Smooth muscle cell (in vitro differentiated cells): ENCODE results near the gene NFATC2IP. TPM values are rescaled to one million over a fixed set of nuclear protein-coding genes. Genes with fewer than 3 reads are reported as not detected.

Experiments used
- DNase-seq: peaks from one replicate; lab custom pipeline; 2025; ENCODE audit not compliant: unreplicated experiment; lab: John Stamatoyannopoulos, UW
- H2AFZ ChIP-seq: fragments of 200-600 bp; sonication (generic); 2 replicates; pipeline ENCODE4 v1.6.0; 2016; ENCODE audit warnings: antibody characterized with exemption, low read depth, mild to moderate bottlenecking
- H3F3A ChIP-seq: fragments of 200-600 bp; sonication (generic); 2 replicates; pipeline ENCODE4 v1.6.0; 2017; ENCODE audit warnings: antibody characterized with exemption, low read depth
- H3K27ac ChIP-seq: fragments of 200-600 bp; sonication (generic); 2 replicates; pipeline ENCODE4 v1.5.1; 2016; ENCODE audit warnings: low read depth, mild to moderate bottlenecking
- H3K27me3 ChIP-seq: fragments of 200-600 bp; sonication (generic); 2 replicates; pipeline ENCODE4 v1.6.1; 2016; ENCODE audit warnings: low read depth, mild to moderate bottlenecking
- H3K36me3 ChIP-seq: fragments of 200-600 bp; sonication (generic); 2 replicates; pipeline ENCODE4 v1.5.1; 2016; ENCODE audit warnings: low read depth
- H3K4me1 ChIP-seq: fragments of 200-600 bp; sonication (generic); 2 replicates; pipeline ENCODE4 v1.5.1; 2016; ENCODE audit warnings: low read depth
- H3K4me2 ChIP-seq: fragments of 200-600 bp; sonication (generic); 2 replicates; pipeline ENCODE4 v1.6.0; 2016; ENCODE audit warnings: mild to moderate bottlenecking
- H3K4me3 ChIP-seq: fragments of 200-600 bp; sonication (generic); 2 replicates; pipeline ENCODE4 v1.5.1; 2016; ENCODE audit warnings: mild to moderate bottlenecking
- H3K79me2 ChIP-seq: fragments of 200-600 bp; sonication (generic); 2 replicates; pipeline ENCODE4 v1.6.0; 2016; ENCODE audit warnings: low read depth, mild to moderate bottlenecking
- H3K9ac ChIP-seq: fragments of 200-600 bp; sonication (generic); 2 replicates; pipeline ENCODE4 v1.6.0; 2016; ENCODE audit warnings: low read depth
- H3K9me3 ChIP-seq: fragments of 200-600 bp; sonication (generic); replicated peaks from 2 replicates; pipeline ENCODE4 v1.5.1; 2016; ENCODE audit warnings: low read depth
- H4K20me1 ChIP-seq: fragments of 200-600 bp; sonication (generic); 2 replicates; pipeline ENCODE4 v1.6.0; 2016; ENCODE audit warnings: low read depth
- CTCF ChIP-seq: fragments of 200-600 bp; sonication (generic); IDR thresholded peaks from 2 replicates; pipeline ENCODE4 v1.5.1; 2017; ENCODE audit warnings: borderline replicate concordance, mild to moderate bottlenecking, antibody characterized with exemption; ENCODE audit not compliant: insufficient read depth, poor library complexity, severe bottlenecking
- WGBS: methylation state at CpG from one replicate; pipeline ENCODE4 v1.1.7; 2016; ENCODE audit warnings: low lambda C conversion rate; 5-methylcytosine and 5-hydroxymethylcytosine counted together
- polyA plus RNA-seq: library from polyadenylated mRNA; unstranded; fragments of >200 nt; fragmentation: Nextera tagmentation; extraction: Ambion mirVana; gene quantifications from 2 replicates; pipeline ENCODE4 v1.2.1, GENCODE V29; 2016
- total RNA-seq: library from RNA; depleted of rRNA; stranded (reverse); fragments of >200 nt; gene quantifications from 2 replicates; pipeline ENCODE4 v1.2.3, GENCODE V29; 2014

NFATC2IP gene
- total and polyA plus RNA-seq, 2 experiments from 2014 or later, result 13.1 to 19.0 TPM

- Histone ChIP-seq H3K4me3 (no peak overlapping the region), H3K79me2 (no peaks in the 10 kb centered on the region), H3K4me2 (no peak overlapping the region), H3K9ac (no peak overlapping the region), H3K4me1 (no peaks in the 10 kb centered on the region), H4K20me1 (no peaks in the 10 kb centered on the region), H3F3A (no peaks in the 10 kb centered on the region), H3K27ac (no peak overlapping the region), H3K27me3 (no peaks in the 10 kb centered on the region), H2AFZ (no peak overlapping the region), H3K9me3 (no peaks in the 10 kb centered on the region), H3K36me3 (no peaks in the 10 kb centered on the region)
- 96% methylated on average over 28 of the region's 29 CpGs for WGBS
- DNase-seq, result no peak
- TF ChIP-seq CTCF, result no peak
Observed at GRCh38 chr16:28903344-28904042, 47.2 kb upstream of the NFATC2IP start.

GRCh38 chr16:28904363-28904762 lies 46.4 kb upstream of the NFATC2IP start:
- H3K79me2 ChIP-seq, result no peaks in the 10 kb centered on the region
- no peak for TF ChIP-seq CTCF
- H3K4me2 ChIP-seq, result no peak overlapping the region
- H3K4me3 ChIP-seq, result no peak overlapping the region
- H3K27ac ChIP-seq, result no peak overlapping the region
- 95% methylated on average over 14 of the region's 14 CpGs for WGBS
- H3K4me1 ChIP-seq, result no peaks in the 10 kb centered on the region
- H3F3A ChIP-seq, result no peaks in the 10 kb centered on the region
- no peaks in the 10 kb centered on the region for H3K36me3 ChIP-seq
- H3K9ac ChIP-seq, result no peak overlapping the region
- DNase-seq, result no peak
- no peaks in the 10 kb centered on the region for H4K20me1 ChIP-seq
- H3K27me3 ChIP-seq, result no peaks in the 10 kb centered on the region
- H2AFZ ChIP-seq, result no peak overlapping the region
- no peaks in the 10 kb centered on the region for H3K9me3 ChIP-seq

- H4K20me1 ChIP-seq, result no peaks in the 10 kb centered on the region
- H3K9me3 ChIP-seq, result no peaks in the 10 kb centered on the region
- H3K27ac ChIP-seq, result no peak overlapping the region
- H3K9ac ChIP-seq, result no peak overlapping the region
- H2AFZ ChIP-seq, result no peak overlapping the region
- no peak for DNase-seq
- 93% methylated on average over 16 of the region's 16 CpGs for WGBS
- H3K27me3 ChIP-seq, result no peaks in the 10 kb centered on the region
- H3K4me2 ChIP-seq, result no peak overlapping the region
- H3K4me1 ChIP-seq, result no peaks in the 10 kb centered on the region
- H3K79me2 ChIP-seq, result no peaks in the 10 kb centered on the region
- H3F3A ChIP-seq, result no peaks in the 10 kb centered on the region
- no peak for TF ChIP-seq CTCF
- H3K36me3 ChIP-seq, result no peaks in the 10 kb centered on the region
- H3K4me3 ChIP-seq, result no peak overlapping the region
Observed at GRCh38 chr16:28904828-28905227, 45.9 kb upstream of the NFATC2IP start.

- Histone ChIP-seq H3K4me2 (no peak overlapping the region), H3K79me2 (no peaks in the 10 kb centered on the region), H3K9me3 (no peaks in the 10 kb centered on the region), H3K9ac (no peak overlapping the region), H3K4me3 (no peak overlapping the region), H3K27me3 (no peaks in the 10 kb centered on the region), H3K36me3 (no peaks in the 10 kb centered on the region), H3K4me1 (no peaks in the 10 kb centered on the region), H4K20me1 (no peaks in the 10 kb centered on the region), H2AFZ (no peak overlapping the region), H3F3A (no peaks in the 10 kb centered on the region), H3K27ac (no peak overlapping the region)
- no peak for DNase-seq
- 98% methylated on average over 9 of the region's 9 CpGs for WGBS
- no peak for TF ChIP-seq CTCF
Observed at GRCh38 chr16:28905229-28905754, 45.4 kb upstream of the NFATC2IP start.
